Measurements from ENCODE around the gene CERS6.

DNA sequence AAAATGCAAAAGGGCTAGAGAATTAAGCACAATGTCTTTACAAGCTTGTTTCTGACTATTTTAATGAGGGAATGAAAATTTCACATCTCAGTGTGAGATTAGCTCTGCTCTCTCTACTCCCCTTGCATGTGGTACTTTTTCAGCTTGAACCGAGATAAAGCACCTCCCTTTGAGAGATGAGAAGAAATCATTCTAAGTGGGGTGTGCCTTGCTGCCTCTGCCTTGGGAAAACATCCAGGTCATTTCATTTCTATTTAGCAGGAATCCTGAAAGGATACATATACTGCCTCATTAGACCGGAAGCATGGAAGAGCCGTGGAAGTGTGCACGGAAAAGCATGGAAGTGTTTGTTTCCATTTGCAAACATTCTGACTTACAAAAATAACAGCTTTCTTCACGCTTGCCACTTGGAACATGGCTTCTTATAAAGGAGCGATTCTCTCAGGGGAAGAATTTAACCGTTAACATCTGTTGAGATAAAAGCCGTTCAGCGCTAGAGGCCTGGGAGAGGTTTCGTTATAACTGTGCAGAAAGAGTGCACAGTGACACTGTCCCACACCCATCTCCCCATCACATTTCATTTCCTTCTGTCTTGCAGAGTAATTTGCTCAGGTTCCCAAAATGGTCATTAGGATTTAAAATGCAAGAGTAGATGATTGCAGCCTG lies 363.1 kb downstream of the CERS6 start:
- no peak for TF ChIP-seq CTCF (optimal IDR thresholded peaks at IDR 0.05 in 1 of 3, IDR thresholded peaks at IDR 0.05 in 1 of 3, conservative IDR thresholded peaks at IDR 0.05 in 1 of 3; ENCODE audit: extremely low read depth in 1 of 3, insufficient read depth in 2 of 3, low read length in 3 of 3)
- no peak for TF ChIP-seq EZH2 (IDR thresholded peaks at IDR 0.05; ENCODE audit: low read length)
